ENCODE measurements around the gene ZNF600. TPM values are rescaled to one million over a fixed set of nuclear protein-coding genes. Genes with fewer than 3 reads are reported as not detected.
A peak's percentile ranks its signal among the peaks of the same experiment; 100 is the strongest.
"Not testable (repeated sequence)": the region's sequence is repeated elsewhere in the genome, so short reads cannot be mapped to it uniquely, and the experiment has no call there.

ZNF600 gene
- total RNA-seq, 1 donor from 2014 or later, result 23.0 TPM

DNA sequence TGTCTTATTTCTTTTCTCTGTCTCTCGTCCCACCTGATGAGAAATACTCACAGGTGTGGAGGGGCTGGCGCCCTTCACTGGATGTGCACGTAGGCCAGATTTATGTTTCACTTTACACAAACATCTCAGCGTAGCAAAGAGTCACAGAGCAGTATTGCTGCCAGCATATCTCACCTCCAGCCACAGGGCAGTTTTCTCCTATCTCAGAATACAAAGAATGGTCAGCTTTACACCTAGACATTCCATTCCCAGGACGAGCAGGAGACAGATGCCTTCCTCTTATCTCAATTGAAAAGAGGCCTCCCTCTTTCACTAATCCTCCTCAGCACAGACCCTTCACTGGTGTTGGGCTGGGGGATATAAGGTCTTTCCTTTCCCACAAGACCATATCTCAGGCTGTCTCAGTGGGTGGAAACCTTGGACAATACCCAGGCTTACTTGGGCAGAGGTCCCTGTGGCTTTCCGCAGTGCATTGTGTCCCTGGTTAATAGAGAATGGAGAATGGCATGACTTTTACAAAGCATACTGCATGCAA, 44.6 kb downstream of the ZNF600 start:
- DNase-seq (ENCODE audit: low spot score), result no peak

DNA sequence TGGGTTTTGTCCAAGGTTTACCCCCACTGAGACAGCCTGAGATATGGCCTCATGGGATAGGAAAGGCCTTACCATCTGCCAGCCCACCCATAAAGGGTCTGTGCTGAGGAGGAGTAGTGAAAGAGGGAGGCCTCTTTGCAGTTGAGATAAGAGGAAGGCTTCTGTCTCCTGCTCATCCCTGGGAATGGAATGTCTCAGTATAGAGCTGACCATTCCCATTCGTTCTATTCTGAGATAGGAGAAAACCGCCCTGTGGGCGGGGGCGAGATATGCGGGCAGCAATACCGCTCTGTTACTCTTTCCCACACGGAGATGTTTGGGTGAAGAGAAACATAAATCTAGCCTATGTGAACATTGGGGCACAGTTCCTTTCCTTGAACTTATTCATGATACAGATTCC, 45.2 kb downstream of the ZNF600 start:
- not testable (repeated sequence) for DNase-seq (ENCODE audit: low spot score)

DNA sequence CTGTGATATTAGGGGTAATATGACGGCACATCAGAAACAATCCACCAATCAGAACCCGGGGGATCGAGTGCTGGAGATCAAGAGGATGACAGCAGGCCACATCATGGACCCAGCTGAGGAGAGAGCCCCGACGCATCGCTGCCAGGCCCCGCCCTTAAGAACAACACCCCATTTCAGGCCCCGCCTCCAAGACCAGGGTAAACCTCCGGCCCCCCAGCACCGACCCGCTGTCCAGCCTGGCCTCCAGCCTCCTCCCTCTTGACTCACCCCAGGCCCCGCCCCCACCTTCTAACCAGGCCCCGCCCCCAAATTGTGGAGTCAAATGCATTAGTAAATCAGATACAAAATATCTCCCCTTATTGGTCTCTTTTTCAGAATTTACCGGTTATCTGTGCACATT, 47.0 kb downstream of the ZNF600 start:
- DNase-seq (ENCODE audit: low spot score), result no peak

DNA sequence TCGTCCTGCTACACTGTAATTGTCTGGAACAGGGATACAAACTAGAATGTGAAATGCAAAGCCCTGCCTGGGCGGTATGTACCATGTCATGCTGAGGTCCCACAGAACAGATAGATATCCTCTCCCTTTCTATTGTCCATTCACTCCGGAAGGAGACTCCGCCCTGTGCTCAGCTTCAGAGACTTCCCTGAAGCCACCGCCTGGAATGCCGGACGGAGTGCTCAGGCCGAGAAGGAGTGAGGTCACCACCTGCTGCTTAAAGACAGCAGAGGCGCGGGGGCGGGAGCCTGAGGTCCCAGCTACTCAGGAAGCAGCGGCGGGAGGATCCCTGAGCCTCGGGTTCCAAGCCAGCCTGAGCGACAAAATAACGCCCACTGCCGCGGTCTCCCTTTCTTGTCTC, 50.9 kb downstream of the ZNF600 start:
- peak; percentile 59 for DNase-seq (ENCODE audit: low spot score)

DNA sequence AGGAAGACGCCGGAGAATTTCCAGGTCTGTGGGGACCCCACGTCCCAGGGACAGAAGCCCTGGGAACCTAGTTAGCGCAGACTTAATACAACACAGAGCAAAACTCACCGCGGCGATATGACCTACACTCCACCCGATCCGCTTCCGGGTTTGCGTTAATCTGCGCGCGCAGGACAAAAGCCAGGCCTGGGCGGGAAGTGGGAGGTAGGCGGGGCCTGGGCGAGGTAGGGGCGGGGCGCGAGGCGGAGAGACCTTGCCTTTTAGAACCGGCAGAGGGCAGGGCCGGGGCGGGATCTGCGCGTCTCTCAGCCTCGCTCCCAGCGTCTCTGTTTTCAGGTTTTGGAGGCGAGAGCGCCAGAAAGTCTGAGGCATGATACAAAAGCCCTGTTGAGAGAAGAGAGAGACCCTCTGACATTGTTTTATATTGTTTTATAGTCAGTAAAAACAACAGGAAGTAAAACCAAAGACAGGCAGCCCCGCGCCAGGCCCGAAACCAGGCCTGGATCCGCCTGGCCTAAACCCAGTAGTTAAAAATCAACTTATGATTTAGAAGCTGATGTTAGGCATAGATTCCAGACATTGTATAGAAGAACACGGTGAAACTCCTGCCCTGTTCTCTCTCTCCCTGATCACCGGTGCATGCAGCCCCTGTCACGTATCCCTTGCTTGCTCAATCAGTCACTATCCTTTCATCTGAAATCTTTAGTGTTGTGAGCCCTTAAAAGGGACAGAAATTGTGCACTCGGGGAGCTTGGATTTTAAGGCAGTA, 51.5 kb downstream of the ZNF600 start, which contains the start of gene ZNF611:
TSS of gene ZNF611 (minus strand) at position 152 of the 769 bp plus-strand sequence. CDS start 19,150 bp downstream, outside the sequence.
- peak; percentile 99 for DNase-seq (ENCODE audit: low spot score)

DNA sequence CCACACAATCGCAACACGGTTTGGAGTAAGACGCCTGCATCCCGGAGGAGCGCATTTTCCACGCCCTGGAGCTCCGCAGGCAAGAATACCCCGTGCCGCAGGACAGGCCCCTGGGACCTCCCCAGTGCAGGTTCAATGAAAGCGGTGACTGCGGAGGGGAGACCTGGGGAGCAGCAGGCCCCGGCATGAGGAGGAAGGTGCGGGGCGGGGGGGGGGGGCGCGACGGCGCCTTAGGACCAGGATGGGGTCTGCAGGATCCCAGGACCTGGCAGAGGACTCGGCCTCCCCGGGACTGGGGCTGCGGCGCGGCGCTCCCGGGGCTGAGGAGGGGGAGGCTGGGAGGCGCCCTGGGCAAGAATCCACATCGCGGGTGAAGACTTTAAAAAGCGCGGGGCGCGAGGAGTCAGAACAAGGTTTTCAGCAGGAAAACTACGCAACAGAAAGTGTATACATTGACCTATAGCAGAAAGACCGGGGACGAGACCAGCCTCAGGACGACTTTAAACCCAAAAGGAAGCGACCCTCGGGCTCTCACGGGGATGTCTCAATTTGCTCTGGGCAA, 52.2 kb downstream of the ZNF600 start:
- DNase-seq (ENCODE audit: low spot score), result peak; percentile 45

DNA sequence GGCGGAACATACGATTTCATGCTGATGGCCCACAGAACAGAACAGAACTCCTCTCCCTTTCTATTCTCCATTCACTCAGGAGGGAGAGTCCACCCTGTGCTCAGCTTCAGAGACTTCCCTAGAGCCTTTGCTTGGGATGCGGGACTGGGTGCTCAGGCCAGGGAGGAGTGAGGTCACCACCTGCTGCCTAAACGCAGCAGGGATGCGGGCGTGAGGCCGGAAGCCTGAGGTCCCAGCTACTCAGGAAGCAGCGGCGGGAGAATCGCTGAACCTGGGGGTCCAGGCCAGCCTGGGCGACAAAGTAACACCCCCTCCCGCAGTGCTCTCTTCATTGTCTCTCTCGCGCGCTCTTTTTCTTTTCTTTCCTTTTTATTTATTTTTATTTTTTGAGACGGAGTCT, 60.5 kb downstream of the ZNF600 start:
- not testable (repeated sequence) for DNase-seq (ENCODE audit: low spot score)

DNA sequence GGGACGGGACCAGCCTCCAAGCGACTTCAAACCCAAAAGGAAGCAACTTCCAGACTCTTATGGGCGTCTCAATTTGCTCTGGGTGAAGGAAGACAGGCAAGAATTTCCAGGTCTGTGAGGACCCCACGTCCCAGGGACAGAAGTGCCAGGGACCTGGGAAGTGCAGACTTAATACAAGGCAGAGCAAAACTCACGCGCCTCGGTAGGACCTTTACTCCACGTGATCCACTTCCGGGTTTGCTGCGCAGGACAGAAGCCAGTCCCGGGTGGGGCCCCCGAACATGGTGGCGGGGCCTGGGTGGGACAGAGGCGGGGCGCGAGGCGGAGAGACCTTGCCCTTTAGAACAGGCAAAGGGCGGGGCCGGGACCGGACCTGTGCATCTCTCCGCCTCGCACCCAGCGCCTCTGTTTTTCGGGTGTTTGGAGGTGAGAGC, 61.0 kb downstream of the ZNF600 start:
- DNase-seq (ENCODE audit: low spot score), result no peak

DNA sequence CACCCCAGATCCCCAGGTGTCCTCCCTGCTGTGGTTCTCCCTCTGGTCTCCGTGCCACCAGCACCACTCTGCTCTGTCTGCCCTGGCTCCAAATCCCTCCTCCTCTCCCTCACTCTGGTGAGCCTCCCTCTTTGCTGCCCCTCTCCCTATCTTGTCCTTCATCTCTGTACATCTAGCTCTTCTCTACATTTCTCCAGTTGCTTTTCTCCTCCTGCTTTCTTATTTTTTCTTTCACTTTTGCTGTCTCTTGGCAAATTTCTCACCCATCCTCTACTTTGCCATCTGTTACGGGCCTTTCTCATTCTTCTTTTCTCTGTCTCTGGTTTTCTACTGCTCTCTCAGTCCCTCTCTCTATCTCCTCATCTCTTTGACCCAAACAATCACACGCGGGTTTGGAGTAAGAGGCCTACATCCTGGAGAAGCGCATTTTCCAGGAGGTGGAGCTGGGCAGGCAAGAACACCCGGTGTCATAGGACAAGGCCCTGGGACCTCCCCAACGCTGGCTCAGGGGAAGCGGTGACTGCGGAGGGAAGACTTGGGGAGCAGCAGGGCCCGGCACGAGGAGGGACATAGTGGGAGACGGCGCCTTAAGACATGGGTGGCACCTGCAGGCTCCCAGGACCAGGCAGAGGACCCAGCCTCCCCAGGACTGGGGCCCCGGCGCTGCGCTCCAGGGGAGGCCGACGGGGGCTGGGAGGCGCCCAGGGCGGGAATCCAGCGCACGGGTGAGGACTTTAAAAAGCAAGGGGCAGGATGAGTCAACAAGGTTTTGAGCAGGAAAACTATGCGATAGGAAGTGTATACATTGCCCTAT, 61.7 kb downstream of the ZNF600 start:
- DNase-seq (ENCODE audit: low spot score), result no peak

DNA sequence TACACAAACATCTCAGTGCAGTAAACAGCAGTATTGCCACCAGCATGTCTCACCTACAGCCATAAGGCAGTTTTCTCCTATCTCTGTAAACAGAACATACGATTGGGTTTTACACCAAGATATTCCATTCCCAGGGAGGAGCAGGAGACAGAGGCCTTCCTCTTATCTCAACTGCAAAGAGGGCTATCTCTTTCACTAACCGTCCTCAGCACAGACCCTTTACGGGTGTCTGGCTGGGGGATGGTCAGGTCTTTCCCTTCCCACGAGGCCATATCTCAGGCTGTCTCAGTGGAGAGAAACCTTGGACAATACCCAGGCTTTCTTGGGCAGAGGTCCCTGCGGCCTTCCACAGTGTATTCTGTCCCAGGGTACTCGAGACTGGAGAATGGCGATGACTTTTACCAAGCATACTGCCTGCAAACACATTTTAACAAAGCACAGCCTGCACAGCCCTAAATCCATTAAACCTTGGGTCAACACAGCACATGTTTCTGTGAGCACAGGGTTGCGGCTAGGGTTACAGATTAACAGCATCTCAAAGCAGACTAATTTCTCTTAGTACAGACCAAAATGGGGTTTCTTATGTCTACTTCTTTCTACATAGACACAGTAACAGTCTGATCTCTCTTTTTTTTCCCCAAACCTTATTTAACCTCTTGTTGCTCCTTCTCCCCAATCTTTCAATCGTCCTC, 62.5 kb downstream of the ZNF600 start:
- not testable (repeated sequence) for DNase-seq (ENCODE audit: low spot score)

DNA sequence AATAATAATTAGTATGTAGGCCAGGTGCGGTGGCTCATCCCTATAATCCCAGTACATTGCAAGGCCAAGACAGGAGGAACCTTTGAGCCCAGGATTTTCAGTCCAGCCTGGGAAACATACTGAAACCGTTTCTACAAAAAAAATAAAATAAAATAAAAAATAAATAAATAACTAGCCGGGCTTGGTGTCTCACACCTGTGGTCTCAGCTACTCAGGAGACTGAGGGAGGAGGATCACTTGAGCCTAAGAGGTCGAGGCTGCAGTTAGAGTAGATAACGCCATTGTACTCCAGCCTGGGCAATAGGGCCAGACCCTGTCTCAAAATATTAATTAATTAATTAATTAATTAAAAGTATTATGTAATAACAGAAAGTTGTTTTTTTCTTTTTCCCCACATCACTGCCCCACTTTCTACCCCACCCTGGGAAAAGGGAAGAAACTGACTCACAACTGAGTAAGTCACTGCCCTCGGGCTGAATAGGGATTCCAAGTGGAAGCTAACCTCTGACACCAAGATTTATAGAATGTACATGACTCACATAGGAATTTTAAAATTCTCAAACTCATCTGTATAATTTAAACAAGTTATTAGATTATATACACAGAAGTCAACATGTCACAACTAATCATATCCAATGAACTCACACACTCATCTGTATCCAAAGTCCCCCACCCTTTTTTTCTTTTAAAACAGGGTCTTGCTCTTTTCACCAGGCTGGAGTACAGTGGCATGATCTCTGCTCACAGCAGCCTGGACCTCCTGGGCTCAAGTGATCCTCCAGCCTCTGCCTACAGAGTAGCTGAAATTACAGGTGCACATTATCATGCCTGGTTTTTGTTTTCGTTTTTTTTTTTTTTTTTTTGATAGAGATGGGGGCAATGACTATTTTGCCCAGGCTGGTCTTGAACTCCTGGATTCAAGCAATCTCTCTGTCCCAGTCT, 64.3 kb downstream of the ZNF600 start:
- no peak for DNase-seq (ENCODE audit: low spot score)

DNA sequence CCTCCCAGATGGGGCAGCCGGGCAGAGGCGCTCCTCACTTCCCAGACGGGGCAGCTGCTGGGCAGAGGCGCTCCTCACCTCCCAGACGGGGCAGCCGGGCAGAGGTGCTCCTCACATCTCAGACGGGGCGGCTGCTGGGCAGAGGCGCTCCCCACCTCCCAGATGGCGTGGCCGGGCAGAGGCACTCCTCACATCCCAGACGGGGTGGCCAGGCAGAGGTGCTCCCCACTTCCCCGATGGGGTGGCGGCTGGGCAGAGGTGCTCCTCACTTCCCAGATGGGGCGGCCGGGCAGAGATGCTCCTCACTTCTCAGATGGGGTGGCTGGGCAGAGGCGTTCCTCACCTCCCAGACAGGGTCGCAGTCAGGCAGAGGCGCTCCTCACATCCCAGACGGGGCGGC, 66.0 kb downstream of the ZNF600 start:
- not testable (repeated sequence) for DNase-seq (ENCODE audit: low spot score)

DNA sequence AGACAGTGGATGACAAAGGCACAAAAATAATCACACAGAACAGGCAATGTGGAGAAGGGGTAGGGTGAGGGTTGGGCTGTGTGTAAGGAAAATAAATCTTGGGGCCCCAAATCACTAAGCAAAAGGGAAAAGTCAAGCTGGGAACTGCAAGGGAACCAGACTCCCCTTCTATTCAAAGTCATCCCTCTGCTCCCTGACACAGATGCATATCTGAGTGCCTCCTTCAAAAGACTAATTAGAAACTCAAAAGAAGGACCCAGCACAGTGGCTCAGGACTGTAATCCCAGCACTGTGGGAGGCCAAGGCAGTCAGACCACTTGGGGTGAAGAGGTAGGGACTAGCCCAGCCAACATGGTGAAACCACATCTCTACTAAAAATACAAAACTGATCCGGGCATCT, 70.1 kb downstream of the ZNF600 start:
- DNase-seq (ENCODE audit: low spot score), result no peak

DNA sequence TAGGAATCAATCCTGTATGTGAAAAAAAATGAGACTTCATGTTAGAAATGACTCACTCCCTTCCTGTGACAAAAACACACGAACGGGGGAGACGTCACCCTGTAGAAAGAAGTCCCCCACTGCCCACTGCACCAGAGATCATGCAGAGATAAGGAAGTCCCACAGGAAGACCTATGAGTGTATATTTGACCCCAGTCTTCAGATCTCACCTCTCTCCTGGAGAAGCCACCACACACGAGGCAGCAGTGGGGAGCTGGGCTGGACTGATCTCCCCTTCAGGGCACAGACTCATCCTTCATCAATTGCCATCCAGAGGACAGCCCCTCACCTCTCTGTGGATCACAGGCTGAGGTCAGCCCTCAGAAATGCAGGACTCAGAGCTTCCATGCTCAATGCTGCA, 70.7 kb downstream of the ZNF600 start:
- DNase-seq (ENCODE audit: low spot score), result not testable (repeated sequence)

DNA sequence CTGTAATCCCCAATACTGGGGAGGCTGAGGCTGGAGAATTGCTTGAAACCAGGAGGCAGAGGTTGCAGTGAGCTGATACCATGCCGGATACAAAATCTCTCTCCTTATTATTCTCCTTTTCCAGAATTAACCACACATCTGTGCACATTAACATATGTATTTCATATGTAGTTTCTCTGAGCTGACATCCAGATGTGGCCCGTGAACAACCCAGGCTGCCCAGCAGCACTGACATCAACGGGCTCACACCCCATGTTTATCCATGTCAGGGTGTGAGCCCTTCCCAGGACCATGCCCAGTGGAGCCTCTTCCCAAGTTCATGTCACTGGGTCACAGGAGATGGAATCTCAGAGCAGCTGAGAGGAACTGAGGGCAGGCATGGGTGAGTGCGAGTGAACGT, 71.3 kb downstream of the ZNF600 start:
- not testable (repeated sequence) for DNase-seq (ENCODE audit: low spot score)

Other genes starting within 250 kb of the ZNF600 start
- 29.7 TPM for gene ZNF701, start 216.5 kb downstream of the ZNF600 start, total RNA-seq
- 110 TPM for gene ZNF83, start 148.4 kb downstream of the ZNF600 start, total RNA-seq
- gene ZNF611, start 51.7 kb downstream of the ZNF600 start, total RNA-seq, result 27.9 TPM
- 22.3 TPM for gene ZNF28, start 34.8 kb upstream of the ZNF600 start, total RNA-seq
- gene ZNF468, start 70.8 kb upstream of the ZNF600 start, total RNA-seq, result 37.2 TPM
- 51.1 TPM for gene ZNF320, start 110.8 kb upstream of the ZNF600 start, total RNA-seq
- gene ZNF888, start 136.6 kb upstream of the ZNF600 start, total RNA-seq, result 52.4 TPM
- 25.1 TPM for gene ZNF816, start 176.1 kb upstream of the ZNF600 start, total RNA-seq
- gene ERVV-1, start 227.1 kb upstream of the ZNF600 start, total RNA-seq, result 0.78 TPM

Measured in ureter (tissue), 1 donor.